Measurements from ENCODE around the gene IL17F. TPM values are rescaled to one million over a fixed set of nuclear protein-coding genes. Genes with fewer than 3 reads are reported as not detected.
"Not testable (repeated sequence)": the region's sequence is repeated elsewhere in the genome, so short reads cannot be mapped to it uniquely, and the experiment has no call there.

The IL17F gene
- total and polyA plus RNA-seq, 2 donors (not counting 1 experiment from before 2014, with no cell fraction given) = not detected

GRCh38 chr6:52207066-52207465 lies 37.2 kb downstream of the IL17F start:
- Histone ChIP-seq H3K36me3 (ENCODE audit: control insufficient read depth, insufficient read depth, low read length) (no peaks in the 10 kb centered on the region), H3K9ac (ENCODE audit: insufficient read depth, low read length) (no peak overlapping the region), H3K79me2 (ENCODE audit: control insufficient read depth, insufficient read depth, low read length) (no peaks in the 10 kb centered on the region), H4K20me1 (ENCODE audit: control insufficient read depth, extremely low read depth, insufficient read depth, low read length) (no peaks in the 10 kb centered on the region), H3K9me3 (ENCODE audit: control insufficient read depth, insufficient read depth, low read depth, low read length) (no peaks in the 10 kb centered on the region), H3K4me3 (replicated peaks in 1 of 4; ENCODE audit: control extremely low read depth in 1 of 4, insufficient read depth in 1 of 4, low read depth in 3 of 4, low read length in 4 of 4) (no peak overlapping the region), H3K27ac (ENCODE audit: insufficient read depth, low read length) (no peak overlapping the region), H3K4me1 (ENCODE audit: control insufficient read depth, extremely low read depth, insufficient read depth, low read length) (no peaks in the 10 kb centered on the region), H3K27me3 (ENCODE audit: control insufficient read depth, insufficient read depth, low read length) (no peaks in the 10 kb centered on the region), H2AFZ (ENCODE audit: low read length) (no peak overlapping the region), H3K4me2 (ENCODE audit: extremely low read depth, insufficient read depth, low read length) (no peak overlapping the region)
- no peak for TF ChIP-seq EZH2 (IDR thresholded peaks at IDR 0.05; ENCODE audit: low read length, missing control alignments)
- TF ChIP-seq CTCF (conservative IDR thresholded peaks at IDR 0.05 in 1 of 2, IDR thresholded peaks at IDR 0.05 in 1 of 2; ENCODE audit: low read depth in 1 of 2, low read length in 2 of 2) = no peak
- no peak for DNase-seq (ENCODE audit: low read depth in 2 of 2)

DNA sequence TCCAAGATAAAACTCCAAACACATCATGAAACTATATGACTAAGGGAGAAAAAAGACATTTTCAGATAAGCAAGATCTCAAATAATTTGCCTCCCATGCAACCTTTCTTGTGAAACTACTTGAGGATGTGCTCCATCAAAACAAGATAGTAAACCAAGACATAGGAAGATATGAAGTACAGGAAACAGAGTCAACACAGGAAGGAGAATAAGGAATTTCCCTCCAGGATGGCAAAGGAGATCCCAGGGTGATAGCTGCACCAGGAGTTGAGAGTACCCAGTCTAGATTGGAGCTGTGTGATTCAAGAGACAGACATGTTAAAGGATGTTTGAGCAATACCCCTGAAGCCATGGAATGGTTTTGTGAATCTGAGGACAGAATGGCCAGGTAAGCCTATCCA lies 42.8 kb downstream of the IL17F start:
- H3K9me3 ChIP-seq (ENCODE audit: control insufficient read depth, insufficient read depth, low read depth, low read length) = no peaks in the 10 kb centered on the region
- no peak for DNase-seq (ENCODE audit: low read depth in 2 of 2)
- H3K4me2 ChIP-seq (ENCODE audit: extremely low read depth, insufficient read depth, low read length) = no peak overlapping the region
- no peaks in the 10 kb centered on the region for H3K27me3 ChIP-seq (ENCODE audit: control insufficient read depth, insufficient read depth, low read length)
- no peak for TF ChIP-seq CTCF (conservative IDR thresholded peaks at IDR 0.05 in 1 of 2, IDR thresholded peaks at IDR 0.05 in 1 of 2; ENCODE audit: low read depth in 1 of 2, low read length in 2 of 2)
- no peak for TF ChIP-seq EZH2 (IDR thresholded peaks at IDR 0.05; ENCODE audit: low read length, missing control alignments)
- no peak overlapping the region for H3K4me3 ChIP-seq (replicated peaks in 1 of 4; ENCODE audit: control extremely low read depth in 1 of 4, insufficient read depth in 1 of 4, low read depth in 3 of 4, low read length in 4 of 4)
- no peaks in the 10 kb centered on the region for H3K79me2 ChIP-seq (ENCODE audit: control insufficient read depth, insufficient read depth, low read length)
- no peaks in the 10 kb centered on the region for H4K20me1 ChIP-seq (ENCODE audit: control insufficient read depth, extremely low read depth, insufficient read depth, low read length)
- H3K36me3 ChIP-seq (ENCODE audit: control insufficient read depth, insufficient read depth, low read length) = no peaks in the 10 kb centered on the region
- H3K4me1 ChIP-seq (ENCODE audit: control insufficient read depth, extremely low read depth, insufficient read depth, low read length) = no peaks in the 10 kb centered on the region
- H2AFZ ChIP-seq (ENCODE audit: low read length) = no peak overlapping the region
- H3K27ac ChIP-seq (ENCODE audit: insufficient read depth, low read length) = no peak overlapping the region
- no peak overlapping the region for H3K9ac ChIP-seq (ENCODE audit: insufficient read depth, low read length)

DNA sequence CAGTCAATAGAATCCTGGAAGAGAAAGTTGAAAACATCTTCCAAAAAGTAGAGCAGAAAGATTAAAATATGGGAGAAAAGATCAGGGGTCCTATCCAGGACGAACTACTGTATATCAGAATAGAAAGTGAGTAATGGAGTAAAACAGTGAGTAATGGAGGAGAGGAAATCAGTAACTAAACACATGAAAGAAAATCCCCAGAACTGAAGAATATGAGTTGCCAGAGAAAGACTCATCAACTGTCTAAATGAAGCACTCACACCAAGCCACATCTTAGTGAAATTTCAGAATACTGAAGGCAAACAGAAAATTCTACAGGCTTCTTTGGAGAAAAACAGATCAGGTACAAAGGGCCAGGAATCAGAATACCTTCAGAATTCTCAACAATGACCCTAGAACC lies 43.3 kb downstream of the IL17F start:
- H3K4me2 ChIP-seq (ENCODE audit: extremely low read depth, insufficient read depth, low read length) = no peak overlapping the region
- no peaks in the 10 kb centered on the region for H3K36me3 ChIP-seq (ENCODE audit: control insufficient read depth, insufficient read depth, low read length)
- no peak overlapping the region for H3K9ac ChIP-seq (ENCODE audit: insufficient read depth, low read length)
- H3K27ac ChIP-seq (ENCODE audit: insufficient read depth, low read length) = no peak overlapping the region
- H3K9me3 ChIP-seq (ENCODE audit: control insufficient read depth, insufficient read depth, low read depth, low read length) = no peaks in the 10 kb centered on the region
- no peak for TF ChIP-seq EZH2 (IDR thresholded peaks at IDR 0.05; ENCODE audit: low read length, missing control alignments)
- no peak for TF ChIP-seq CTCF (conservative IDR thresholded peaks at IDR 0.05 in 1 of 2, IDR thresholded peaks at IDR 0.05 in 1 of 2; ENCODE audit: low read depth in 1 of 2, low read length in 2 of 2)
- H3K79me2 ChIP-seq (ENCODE audit: control insufficient read depth, insufficient read depth, low read length) = no peaks in the 10 kb centered on the region
- H3K4me1 ChIP-seq (ENCODE audit: control insufficient read depth, extremely low read depth, insufficient read depth, low read length) = no peaks in the 10 kb centered on the region
- no peaks in the 10 kb centered on the region for H4K20me1 ChIP-seq (ENCODE audit: control insufficient read depth, extremely low read depth, insufficient read depth, low read length)
- H3K27me3 ChIP-seq (ENCODE audit: control insufficient read depth, insufficient read depth, low read length) = no peaks in the 10 kb centered on the region
- H3K4me3 ChIP-seq (replicated peaks in 1 of 4; ENCODE audit: control extremely low read depth in 1 of 4, insufficient read depth in 1 of 4, low read depth in 3 of 4, low read length in 4 of 4) = no peak overlapping the region
- no peak for DNase-seq (ENCODE audit: low read depth in 2 of 2)
- H2AFZ ChIP-seq (ENCODE audit: low read length) = no peak overlapping the region

GRCh38 chr6:52200088-52200487 lies 44.2 kb downstream of the IL17F start:
- H3K4me1 ChIP-seq (ENCODE audit: control insufficient read depth, extremely low read depth, insufficient read depth, low read length); H3K36me3 ChIP-seq (ENCODE audit: control insufficient read depth, insufficient read depth, low read length); H3K79me2 ChIP-seq (ENCODE audit: control insufficient read depth, insufficient read depth, low read length); DNase-seq (ENCODE audit: low read depth in 2 of 2); H3K9ac ChIP-seq (ENCODE audit: insufficient read depth, low read length); H3K4me2 ChIP-seq (ENCODE audit: extremely low read depth, insufficient read depth, low read length); H3K27ac ChIP-seq (ENCODE audit: insufficient read depth, low read length); H4K20me1 ChIP-seq (ENCODE audit: control insufficient read depth, extremely low read depth, insufficient read depth, low read length); H2AFZ ChIP-seq (ENCODE audit: low read length); H3K9me3 ChIP-seq (ENCODE audit: control insufficient read depth, insufficient read depth, low read depth, low read length); H3K4me3 ChIP-seq (replicated peaks in 1 of 4; ENCODE audit: control extremely low read depth in 1 of 4, insufficient read depth in 1 of 4, low read depth in 3 of 4, low read length in 4 of 4); H3K27me3 ChIP-seq (ENCODE audit: control insufficient read depth, insufficient read depth, low read length): not testable (repeated sequence)
